GM21576 (cell line): Measurements from ENCODE around the gene SHROOM1.
A peak's percentile ranks its signal among the peaks of the same experiment; 100 is the strongest.
"Not testable (repeated sequence)": the region's sequence is repeated elsewhere in the genome, so short reads cannot be mapped to it uniquely, and the experiment has no call there.

Experiments used
- ATAC-seq: cut with Tn5 transposase; IDR thresholded peaks from one replicate; pipeline ENCODE4 v1.9.1; 2021; ENCODE audit warnings: mild to moderate bottlenecking, moderate library complexity; ENCODE audit not compliant: unreplicated experiment

The SHROOM1 gene, protein sequence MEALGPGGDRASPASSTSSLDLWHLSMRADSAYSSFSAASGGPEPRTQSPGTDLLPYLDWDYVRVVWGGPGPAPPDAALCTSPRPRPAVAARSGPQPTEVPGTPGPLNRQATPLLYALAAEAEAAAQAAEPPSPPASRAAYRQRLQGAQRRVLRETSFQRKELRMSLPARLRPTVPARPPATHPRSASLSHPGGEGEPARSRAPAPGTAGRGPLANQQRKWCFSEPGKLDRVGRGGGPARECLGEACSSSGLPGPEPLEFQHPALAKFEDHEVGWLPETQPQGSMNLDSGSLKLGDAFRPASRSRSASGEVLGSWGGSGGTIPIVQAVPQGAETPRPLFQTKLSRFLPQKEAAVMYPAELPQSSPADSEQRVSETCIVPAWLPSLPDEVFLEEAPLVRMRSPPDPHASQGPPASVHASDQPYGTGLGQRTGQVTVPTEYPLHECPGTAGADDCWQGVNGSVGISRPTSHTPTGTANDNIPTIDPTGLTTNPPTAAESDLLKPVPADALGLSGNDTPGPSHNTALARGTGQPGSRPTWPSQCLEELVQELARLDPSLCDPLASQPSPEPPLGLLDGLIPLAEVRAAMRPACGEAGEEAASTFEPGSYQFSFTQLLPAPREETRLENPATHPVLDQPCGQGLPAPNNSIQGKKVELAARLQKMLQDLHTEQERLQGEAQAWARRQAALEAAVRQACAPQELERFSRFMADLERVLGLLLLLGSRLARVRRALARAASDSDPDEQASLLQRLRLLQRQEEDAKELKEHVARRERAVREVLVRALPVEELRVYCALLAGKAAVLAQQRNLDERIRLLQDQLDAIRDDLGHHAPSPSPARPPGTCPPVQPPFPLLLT

DNA sequence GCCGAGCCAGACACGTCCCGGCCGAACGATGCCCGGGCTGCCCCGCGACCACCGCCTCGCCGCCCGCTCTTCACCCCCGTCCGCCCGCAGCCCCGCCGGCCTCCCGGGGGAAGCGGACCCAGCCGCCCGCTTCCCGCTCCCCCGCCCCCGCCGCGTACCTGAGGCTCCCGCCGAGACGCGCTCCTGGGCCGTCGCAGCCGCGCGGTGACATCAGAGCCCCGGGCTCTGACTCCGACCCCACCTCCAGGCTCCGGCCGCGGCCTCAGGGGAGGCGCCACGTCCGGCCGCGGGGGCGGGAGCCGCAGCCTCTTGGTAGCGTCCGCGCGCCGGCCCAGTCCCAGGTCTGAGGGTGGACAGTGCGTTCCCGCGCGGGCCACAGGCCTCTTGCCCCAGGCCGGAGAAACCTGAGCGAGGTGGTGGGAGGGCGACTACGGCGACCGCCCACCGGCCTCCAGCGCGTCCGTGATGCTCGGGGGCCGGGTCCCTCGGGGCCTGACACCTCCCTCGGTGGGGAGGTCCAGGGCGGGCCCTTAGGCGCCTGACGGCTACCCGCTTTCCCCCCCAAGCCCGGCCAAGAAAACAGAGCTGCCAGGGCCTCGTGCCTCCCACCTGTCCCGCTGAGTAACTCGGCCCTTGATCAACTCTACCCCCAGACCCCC is at the start of gene SHROOM1:
Gene SHROOM1 (minus strand): TSS at position 212 of the 659 bp plus-strand sequence. CDS start 4,507 bp downstream, outside the sequence.
- ATAC-seq = peak; percentile 62

DNA sequence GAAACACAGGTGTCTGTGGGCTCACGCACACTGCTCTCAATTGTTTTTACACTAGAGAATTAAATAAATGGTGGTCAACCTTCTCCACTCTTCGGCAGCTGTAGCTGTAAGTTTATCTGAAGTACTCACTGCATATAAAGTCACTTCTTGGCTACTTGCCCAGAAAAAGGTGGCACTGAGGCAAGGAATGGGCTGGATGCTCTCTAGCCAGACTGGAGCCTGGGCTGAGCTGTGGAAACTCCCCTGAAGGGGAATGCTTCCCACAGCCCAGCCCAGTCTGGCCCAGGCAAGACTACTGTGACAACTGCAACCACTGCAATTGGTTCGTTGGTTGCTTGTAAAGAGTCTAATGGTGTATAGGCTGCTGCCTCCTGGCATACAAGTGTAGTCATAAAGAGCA is 47.5 kb upstream of the SHROOM1 start:
- ATAC-seq = no peak

DNA sequence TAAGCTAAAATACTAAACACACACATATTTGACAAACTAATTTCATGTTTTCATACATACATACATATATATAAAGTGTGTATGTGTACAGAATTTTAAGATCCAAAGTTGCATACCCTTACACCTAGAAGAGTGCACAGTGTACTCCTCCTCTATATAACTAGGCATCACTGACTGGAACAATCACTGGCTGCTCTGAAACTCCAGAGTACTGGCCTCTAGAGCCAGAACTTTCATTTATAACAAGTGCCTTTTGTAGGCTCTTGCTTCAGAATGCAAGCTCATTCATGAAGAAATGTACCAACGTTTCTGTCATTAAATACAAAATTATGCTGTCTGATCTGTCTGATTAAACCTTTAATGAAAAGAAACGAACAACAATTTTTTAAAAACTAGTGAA is 47.0 kb upstream of the SHROOM1 start:
- ATAC-seq = no peak

DNA sequence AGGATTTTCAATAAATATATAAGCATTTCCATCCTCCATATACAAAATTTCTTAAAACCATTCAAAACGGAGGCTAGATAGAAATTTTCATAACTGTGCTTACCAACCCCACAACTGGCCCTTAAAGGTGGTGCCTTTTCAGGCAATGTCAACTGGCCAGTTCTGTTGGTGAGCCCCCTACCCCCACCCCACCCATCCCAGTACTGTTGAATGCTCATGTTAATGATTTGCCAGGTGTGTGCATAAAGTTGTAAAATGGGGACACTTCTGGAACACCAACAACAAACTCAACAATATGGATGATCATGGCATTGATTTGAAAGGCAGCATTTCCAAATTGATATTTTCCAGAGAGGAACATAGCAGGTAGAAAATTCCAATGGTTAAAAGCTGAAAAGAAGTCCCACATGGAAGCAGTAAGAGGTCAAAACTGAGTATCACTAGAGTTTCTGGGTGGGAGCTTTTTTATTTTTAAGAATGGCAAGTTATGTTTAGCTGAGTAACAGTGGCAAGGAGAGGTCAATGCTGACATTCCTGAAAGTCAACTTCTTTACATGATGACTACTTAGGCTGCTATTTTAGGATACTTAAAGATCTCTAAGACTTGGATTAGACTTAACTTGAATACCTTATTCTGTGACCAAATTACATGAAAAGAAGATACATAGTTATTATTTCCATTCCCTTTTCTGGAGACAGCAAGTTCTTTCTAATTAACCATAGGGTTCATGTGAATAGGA is 45.7 kb upstream of the SHROOM1 start:
- ATAC-seq = no peak

DNA sequence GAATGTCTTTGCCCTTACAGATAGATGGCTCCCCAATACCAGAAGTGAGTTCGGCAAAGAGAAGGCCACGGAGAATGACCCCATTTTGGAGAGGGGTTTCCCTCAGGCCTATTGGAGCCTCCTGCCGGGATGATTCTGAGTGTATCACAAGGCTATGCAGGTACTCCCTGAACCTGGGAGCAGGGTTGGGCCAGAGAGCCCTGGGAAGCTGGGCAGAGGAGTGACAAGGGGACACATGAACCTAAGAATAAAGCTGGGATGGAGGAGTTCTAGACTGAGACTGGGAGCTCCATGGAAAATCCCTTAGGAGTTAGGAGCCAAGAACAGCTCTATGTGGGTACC is 43.5 kb upstream of the SHROOM1 start:
- ATAC-seq = no peak

DNA sequence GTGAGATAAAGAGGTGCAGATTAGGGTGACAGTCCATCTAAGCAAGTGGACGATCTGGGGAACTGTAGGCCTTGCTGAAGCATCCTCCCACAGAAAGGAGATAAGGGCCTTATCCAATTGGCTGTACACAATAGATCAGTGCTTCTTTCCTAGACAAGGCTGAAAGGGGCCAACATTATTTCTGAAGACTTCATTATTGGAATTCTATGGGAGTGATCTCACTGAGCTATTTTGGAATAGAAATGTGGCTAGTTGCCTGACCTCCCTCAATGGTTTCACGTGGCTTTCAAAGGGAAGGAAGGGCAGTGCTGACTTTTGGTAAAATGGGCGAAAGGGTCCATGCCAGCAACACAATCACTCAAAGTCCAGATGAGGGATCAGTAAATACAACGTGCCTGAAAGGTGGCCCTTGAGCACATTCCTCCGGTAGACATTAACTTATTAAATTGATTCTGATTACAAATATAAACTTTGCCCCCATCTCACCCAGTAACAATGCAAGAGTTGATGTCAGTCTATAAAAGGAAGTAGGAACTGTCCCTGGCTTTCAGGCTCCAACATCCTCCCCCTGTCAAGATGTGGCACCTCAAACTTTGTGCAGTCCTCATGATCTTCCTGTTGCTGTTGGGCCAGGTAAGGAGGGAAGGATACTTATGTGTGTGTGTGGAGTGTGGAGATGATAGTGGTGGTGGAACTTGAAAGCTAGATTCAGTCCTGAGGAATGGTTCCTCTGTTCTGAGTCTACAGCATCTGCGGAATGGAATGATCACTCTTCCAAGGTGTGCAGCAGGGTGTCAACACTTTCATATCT is 42.9 kb upstream of the SHROOM1 start, which contains the start of gene LEAP2:
Gene LEAP2 (plus strand): TSS at position 550 of the 811 bp plus-strand sequence. CDS start 27 bp downstream, at position 577.
- no peak for ATAC-seq

DNA sequence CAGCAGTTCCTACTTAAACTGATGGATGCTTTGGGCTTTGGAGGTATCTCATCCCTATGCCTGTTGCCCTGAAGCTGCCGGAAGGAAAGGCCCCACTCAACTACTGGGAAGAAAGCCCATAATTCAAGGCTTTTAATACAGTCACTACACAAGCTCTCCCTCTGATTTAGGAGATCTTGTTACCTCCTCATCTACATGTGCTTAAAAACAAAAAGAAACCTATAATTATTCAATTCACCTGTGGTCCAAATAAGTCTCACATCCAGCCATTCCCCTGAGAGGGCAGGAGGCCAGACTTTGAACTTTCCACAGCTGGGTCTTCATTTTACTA is 42.3 kb upstream of the SHROOM1 start:
- ATAC-seq = no peak

DNA sequence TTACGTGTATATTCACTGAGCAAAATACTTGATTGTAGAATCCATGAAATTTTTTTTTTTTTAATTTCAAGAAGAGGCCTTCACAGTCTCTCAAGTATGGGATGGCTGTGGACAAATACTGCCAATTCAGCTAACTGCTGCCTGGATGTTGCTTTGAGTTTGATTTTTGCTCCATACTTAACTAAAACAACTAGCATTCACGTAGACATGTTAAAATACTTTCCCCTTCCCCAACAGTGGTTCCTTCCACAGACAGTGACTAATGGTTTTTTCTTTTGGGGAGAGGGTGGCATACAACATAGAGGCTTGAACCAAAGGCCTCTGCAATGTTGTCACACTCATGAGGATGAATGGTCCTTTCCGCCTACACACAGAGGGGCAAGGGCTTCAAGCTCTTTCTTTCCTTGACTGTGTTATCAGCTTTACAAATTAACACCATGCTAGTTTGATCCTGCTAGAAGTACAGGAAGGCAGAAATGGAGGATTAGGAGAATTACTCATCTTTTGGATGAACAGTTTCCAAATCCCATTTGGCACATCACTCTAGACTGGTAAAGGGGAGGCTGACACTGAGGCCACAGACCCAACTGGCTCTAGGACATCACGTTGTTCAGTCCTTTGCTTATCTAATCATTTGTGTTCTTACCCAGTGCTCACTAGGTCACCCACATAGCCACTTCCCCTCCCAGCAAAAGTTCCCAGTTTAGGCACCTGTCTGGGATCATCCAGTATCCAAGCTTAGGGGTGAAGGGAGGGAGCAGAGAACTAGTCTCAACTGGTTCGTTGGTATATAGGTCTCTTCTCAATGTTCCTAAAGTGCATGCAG is 41.2 kb upstream of the SHROOM1 start:
- no peak for ATAC-seq

DNA sequence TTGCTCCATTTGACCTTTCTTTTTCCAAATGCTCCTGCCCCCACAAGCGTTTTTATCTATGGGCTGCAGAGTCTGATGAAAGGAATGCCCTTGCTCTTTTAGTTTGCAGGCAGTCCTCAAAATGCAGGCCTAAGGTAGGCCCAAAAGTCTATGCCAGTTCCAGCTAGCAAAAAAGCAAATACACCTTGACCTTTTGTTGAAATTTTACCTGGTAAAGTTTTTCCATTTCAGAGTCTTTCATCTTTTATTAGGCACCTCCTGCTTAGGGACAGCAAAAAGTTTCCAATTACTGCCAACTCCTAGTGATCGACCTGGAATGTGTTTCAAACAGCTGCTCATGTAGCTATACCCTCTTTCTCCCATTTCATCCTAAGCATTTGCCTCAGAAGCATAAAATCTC is 40.4 kb upstream of the SHROOM1 start:
- no peak for ATAC-seq

DNA sequence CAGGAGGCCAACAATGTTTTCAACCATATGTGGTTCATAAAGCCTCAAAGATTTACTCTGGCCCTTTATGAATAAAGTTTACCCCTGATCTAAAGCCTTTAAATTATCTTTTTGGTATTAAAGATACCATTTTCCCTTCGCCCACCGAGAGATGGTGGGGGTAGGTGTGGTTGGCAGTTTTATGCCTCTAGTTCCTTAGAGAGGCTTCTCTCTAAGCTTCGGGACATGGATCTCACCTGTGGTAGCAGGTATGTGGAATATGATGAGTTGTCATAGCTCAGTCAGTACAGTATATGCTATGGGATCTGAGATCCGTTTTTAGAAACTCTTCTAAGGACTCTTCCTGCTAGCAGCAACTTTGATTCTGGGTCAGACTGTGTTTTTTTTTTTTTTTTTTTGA is 38.3 kb upstream of the SHROOM1 start:
- ATAC-seq = no peak

DNA sequence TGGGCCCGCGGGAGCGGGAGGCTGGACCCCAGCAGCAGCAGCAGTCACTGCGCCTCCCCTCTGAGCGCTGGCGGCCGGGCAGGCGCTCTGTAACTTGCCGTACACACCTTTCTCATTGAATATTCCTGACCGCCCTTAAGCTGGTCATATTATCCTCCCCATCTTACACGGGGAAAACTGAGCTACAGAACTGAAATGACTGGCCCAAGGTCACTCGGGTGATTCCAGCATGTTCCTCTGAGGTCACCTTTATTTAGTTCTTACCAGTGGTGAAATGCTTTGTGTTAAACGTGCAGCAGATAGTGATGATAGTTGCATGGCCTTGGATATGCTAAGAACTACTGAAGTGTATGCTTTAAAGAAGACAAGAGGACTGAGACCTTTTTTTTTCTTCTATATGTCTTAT is 36.6 kb upstream of the SHROOM1 start:
- ATAC-seq = no peak

DNA sequence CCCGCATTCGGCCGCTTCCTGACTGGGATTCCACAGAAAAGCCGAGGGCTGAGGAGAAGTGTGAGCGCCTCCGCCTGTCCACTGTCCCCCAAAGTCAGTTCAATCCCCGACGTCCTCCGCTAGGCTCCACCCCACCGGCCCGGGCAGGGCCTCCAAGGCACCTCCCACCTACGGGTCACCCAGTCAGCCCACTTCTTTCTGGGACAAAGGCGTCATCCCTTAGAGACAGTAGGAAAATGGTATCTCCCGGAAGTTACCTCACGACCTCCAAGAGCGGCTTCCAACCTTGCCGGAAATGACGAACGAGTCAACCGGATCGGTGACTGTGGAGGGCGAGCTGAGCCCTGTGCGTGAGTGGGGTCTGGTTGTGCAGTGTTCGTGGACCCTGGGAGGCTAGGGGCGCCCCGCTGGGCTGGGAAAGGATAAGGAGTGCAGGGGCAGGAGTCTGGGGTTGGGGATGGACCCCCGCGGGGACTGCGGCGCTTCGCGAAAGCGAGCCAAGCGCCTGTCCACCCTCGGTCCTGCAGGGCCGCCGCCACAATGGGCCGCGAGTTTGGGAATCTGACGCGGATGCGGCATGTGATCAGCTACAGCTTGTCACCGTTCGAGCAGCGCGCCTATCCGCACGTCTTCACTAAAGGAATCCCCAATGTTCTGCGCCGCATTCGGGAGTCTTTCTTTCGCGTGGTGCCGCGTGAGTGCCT is 36.0 kb upstream of the SHROOM1 start, which contains the start of the genes GDF9 and UQCRQ:
Gene GDF9 (minus strand): TSS at position 128 of the 704 bp plus-strand sequence. CDS start 1,936 bp downstream, outside the sequence.
Gene UQCRQ (plus strand): TSS at position 301 of the 704 bp plus-strand sequence. CDS start 240 bp downstream, at position 541.
- ATAC-seq = peak; percentile 99

DNA sequence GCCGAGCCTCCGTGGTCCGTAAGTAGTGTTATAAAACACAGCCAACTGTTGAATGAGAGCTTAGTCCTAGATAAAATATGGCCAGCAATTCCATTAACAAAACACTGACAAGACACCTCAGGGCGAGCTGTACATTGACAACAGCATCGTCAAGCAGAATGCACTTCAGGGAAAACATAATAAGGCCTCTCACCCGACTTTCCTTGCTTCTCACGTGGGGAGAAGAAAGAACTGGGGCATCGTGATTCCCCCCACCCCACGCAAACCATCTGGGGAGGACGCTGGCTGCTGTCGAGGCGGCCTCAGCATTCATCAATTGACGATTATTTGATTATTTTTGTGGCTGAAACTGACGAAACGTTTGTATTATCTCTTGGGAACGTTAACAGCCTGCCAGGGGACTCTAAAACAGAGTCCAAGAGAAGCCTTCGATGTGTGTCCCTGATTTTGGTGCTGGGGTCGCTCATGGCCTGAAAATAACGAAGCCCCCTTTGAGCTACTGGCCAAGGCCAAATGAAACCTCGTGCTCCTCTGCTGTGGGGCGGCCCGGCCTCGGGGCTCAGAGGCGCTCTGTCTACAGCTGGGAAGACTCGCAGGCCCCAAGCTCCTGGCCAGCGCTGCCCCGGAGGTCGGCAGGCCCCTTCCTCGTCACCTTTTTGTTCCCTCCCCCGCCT is 35.4 kb upstream of the SHROOM1 start:
- no peak for ATAC-seq

DNA sequence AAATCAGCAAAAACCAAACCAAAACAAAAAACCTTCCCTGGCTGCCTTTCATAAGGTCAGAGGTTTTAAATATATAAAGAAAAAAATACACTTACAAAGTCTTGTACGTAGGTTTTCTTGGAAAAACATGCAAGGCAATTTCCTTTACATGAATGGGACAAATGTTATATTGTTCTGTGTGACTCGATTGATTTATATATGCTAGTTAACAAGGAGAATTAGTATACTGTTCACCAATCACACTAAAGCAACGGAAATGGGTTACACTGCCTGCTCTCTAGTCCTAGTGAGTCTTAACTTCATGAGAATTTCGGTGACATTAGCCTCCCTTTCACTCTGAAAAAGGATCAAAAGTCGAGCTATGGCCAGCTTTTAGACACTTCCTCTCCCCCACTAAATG is 30.3 kb upstream of the SHROOM1 start:
- no peak for ATAC-seq

DNA sequence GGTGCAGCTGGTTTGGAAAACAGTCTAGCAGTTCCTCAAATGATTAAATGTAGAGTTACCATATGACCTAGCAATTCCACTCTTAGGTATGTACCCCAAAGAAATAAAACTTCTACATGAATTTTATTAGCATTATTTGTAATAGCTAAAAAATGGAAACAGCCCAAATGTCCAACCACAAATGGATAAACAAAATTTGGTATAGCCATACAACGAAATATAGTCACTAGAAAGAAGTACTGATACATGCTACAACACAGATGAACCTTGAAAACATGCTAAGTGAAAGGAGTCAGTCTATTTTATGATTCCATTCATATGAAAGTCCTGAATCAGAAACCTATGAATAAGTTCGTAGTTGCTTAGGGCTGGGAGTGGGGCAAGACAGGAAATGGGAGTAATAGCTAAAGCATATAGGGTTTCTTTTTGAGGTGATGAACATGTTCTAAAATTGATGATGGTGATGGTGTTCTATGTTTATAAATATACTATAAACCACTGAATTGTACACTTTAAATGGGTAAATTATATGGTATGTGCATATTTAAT is 29.5 kb upstream of the SHROOM1 start:
- no peak for ATAC-seq

DNA sequence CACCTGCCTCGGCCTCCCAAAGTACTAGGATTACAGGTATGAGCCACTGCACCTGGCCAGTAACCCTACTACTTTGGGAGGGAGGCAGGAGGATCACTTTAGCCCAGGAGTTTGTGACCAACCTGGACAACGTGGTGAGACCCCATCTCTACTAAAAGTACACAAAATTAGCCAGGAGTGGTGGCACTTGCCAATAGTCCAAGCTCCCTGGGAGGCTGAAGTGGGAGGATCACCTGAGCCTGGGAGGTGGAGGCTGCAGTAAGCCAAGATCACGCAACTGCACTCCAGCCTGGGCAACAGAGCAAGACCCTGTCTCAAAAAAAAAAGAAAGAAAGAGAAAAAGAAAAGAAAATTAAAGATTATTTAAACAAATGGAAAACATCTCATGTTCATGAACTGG is 25.6 kb upstream of the SHROOM1 start:
- ATAC-seq = no peak

DNA sequence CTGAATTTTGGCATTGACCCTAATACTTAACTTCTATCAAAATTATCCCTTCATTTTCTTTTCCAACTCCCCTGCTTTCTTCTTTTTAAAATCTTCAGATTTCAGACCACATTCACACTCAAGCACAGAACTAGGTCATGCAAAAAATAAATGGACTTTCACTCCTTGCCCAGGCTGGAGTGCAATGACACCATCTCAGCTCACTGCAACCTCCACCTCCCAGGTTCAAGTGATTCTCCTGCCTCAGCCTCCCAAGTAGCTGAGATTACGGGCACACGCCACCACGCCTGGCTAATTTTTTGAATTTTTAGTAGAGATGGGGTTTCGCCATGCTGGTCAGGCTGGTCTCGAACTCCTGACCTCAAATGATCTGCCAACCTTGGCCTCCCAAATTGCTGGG is 24.5 kb upstream of the SHROOM1 start:
- not testable (repeated sequence) for ATAC-seq
